ENCODE data around the gene RNF141. TPM values are rescaled to one million over a fixed set of nuclear protein-coding genes. Genes with fewer than 3 reads are reported as not detected.

The RNF141 gene
- total RNA-seq, 1 donor from 2014 or later, result 49.3 TPM

GRCh38 chr11:10511181-10511621 lies 29.8 kb downstream of the RNF141 start:
- H3K4me3 ChIP-seq, result peak overlapping the region; percentile 39
- H3K27me3 ChIP-seq, result no peaks in the 10 kb centered on the region
- H3K9ac ChIP-seq, result no peak overlapping the region
- H3K9me3 Mint-ChIP-seq, result no peaks in the 10 kb centered on the region
- H3K4me3 Mint-ChIP-seq, result peak overlapping the region; percentile 8
- peak; percentile 84 for DNase-seq (ENCODE audit: low spot score)
- H3K4me1 ChIP-seq, result no peaks in the 10 kb centered on the region
- H3K4me1 Mint-ChIP-seq, result peaks cover 18% of the 10 kb centered on the region
- H3K27me3 Mint-ChIP-seq (ENCODE audit: insufficient read depth, low read depth), result no peaks in the 10 kb centered on the region
- H3K4me2 ChIP-seq, result no peak overlapping the region
- H3K27ac ChIP-seq, result no peak overlapping the region
- H3K36me3 ChIP-seq, result no peaks in the 10 kb centered on the region
- no peak overlapping the region for H2AFZ ChIP-seq (replicated peaks)
- H3K9me3 ChIP-seq (ENCODE audit: low read depth), result no peaks in the 10 kb centered on the region
- H4K20me1 ChIP-seq (ENCODE audit: low read depth), result peaks cover 18% of the 10 kb centered on the region
- H3F3A ChIP-seq (ENCODE audit: low read depth), result peaks cover 16% of the 10 kb centered on the region
- H3K36me3 Mint-ChIP-seq, result peaks cover 4% of the 10 kb centered on the region
- no peaks in the 10 kb centered on the region for H3K79me2 ChIP-seq (ENCODE audit: low read depth)
- no peak overlapping the region for H3K27ac Mint-ChIP-seq
- TF ChIP-seq EZH2phosphoT487 (IDR thresholded peaks at IDR 0.05), result peak; percentile 48
- no peak for TF ChIP-seq CTCF (IDR thresholded peaks at IDR 0.05)

GRCh38 chr11:10506008-10506370 lies 35.0 kb downstream of the RNF141 start:
- no peak overlapping the region for H3K9ac ChIP-seq
- H3K27me3 ChIP-seq, result no peaks in the 10 kb centered on the region
- H3F3A ChIP-seq (ENCODE audit: low read depth), result peaks cover 6% of the 10 kb centered on the region
- H3K4me1 Mint-ChIP-seq, result peaks cover 26% of the 10 kb centered on the region
- H3K4me3 ChIP-seq, result no peak overlapping the region
- peaks cover 2% of the 10 kb centered on the region for H3K36me3 Mint-ChIP-seq
- DNase-seq (ENCODE audit: low spot score), result no peak
- H3K27ac Mint-ChIP-seq, result no peak overlapping the region
- no peak overlapping the region for H3K4me2 ChIP-seq
- peaks cover 6% of the 10 kb centered on the region for H4K20me1 ChIP-seq (ENCODE audit: low read depth)
- H2AFZ ChIP-seq (replicated peaks), result no peak overlapping the region
- peaks cover 2% of the 10 kb centered on the region for H3K9me3 Mint-ChIP-seq
- no peaks in the 10 kb centered on the region for H3K9me3 ChIP-seq (ENCODE audit: low read depth)
- H3K27ac ChIP-seq, result no peak overlapping the region
- H3K27me3 Mint-ChIP-seq (ENCODE audit: insufficient read depth, low read depth), result no peaks in the 10 kb centered on the region
- H3K36me3 ChIP-seq, result no peaks in the 10 kb centered on the region
- no peak overlapping the region for H3K4me3 Mint-ChIP-seq
- H3K79me2 ChIP-seq (ENCODE audit: low read depth), result no peaks in the 10 kb centered on the region
- TF ChIP-seq CTCF (IDR thresholded peaks at IDR 0.05) (no peak), EZH2phosphoT487 (IDR thresholded peaks at IDR 0.05) (no peak), EZH2 (IDR thresholded peaks at IDR 0.05) (no peak)
- peaks cover 8% of the 10 kb centered on the region for H3K4me1 ChIP-seq

- Mint-ChIP-seq H3K4me3 (no peak overlapping the region), H3K36me3 (peaks cover 2% of the 10 kb centered on the region)
Measured at GRCh38 chr11:10505278-10506007, 35.5 kb downstream of the RNF141 start.

More at GRCh38 chr11:10505278-10506007, 35.5 kb downstream of the RNF141 start:
- peaks cover 8% of the 10 kb centered on the region for H3K4me1 ChIP-seq
- H3K27me3 ChIP-seq, result no peaks in the 10 kb centered on the region
- H4K20me1 ChIP-seq (ENCODE audit: low read depth), result peaks cover under 1% of the 10 kb centered on the region
- no peak overlapping the region for H3K9ac ChIP-seq
- no peak overlapping the region for H3K27ac ChIP-seq
- peaks cover 26% of the 10 kb centered on the region for H3K4me1 Mint-ChIP-seq
- no peak overlapping the region for H3K4me2 ChIP-seq
- no peaks in the 10 kb centered on the region for H3K27me3 Mint-ChIP-seq (ENCODE audit: insufficient read depth, low read depth)
- TF ChIP-seq CTCF (IDR thresholded peaks at IDR 0.05) (no peak), EZH2phosphoT487 (IDR thresholded peaks at IDR 0.05) (no peak), EZH2 (IDR thresholded peaks at IDR 0.05) (no peak)
- no peaks in the 10 kb centered on the region for H3K36me3 ChIP-seq
- H3K9me3 Mint-ChIP-seq, result peaks cover 2% of the 10 kb centered on the region
- no peaks in the 10 kb centered on the region for H3K79me2 ChIP-seq (ENCODE audit: low read depth)
- H2AFZ ChIP-seq (replicated peaks), result no peak overlapping the region
- H3F3A ChIP-seq (ENCODE audit: low read depth), result peaks cover under 1% of the 10 kb centered on the region
- no peak overlapping the region for H3K27ac Mint-ChIP-seq
- no peak overlapping the region for H3K4me3 ChIP-seq
- no peak for DNase-seq (ENCODE audit: low spot score)
- H3K9me3 ChIP-seq (ENCODE audit: low read depth), result no peaks in the 10 kb centered on the region

Measured in neural progenitor cell (in vitro differentiated cells).